GM21723 (cell line): ENCODE measurements around the gene ASTN2.

Experiments used
- ATAC-seq: cut with Tn5 transposase; IDR thresholded peaks from one replicate; pipeline ENCODE4 v1.9.1; 2021; ENCODE audit warnings: mild to moderate bottlenecking, moderate library complexity; ENCODE audit not compliant: unreplicated experiment

ASTN2 gene

GRCh38 chr9:117030254-117030768, 384.5 kb downstream of the ASTN2 start:
- ATAC-seq = no peak

- no peak for ATAC-seq
Measured at GRCh38 chr9:117029341-117029740, 385.5 kb downstream of the ASTN2 start.

- ATAC-seq = no peak
Measured at GRCh38 chr9:117028103-117028858, 386.6 kb downstream of the ASTN2 start.

- no peak for ATAC-seq
Measured at GRCh38 chr9:117021906-117022305, 393.0 kb downstream of the ASTN2 start.

- no peak for ATAC-seq
Measured at GRCh38 chr9:117018966-117019617, 395.8 kb downstream of the ASTN2 start.

- ATAC-seq = no peak
Measured at GRCh38 chr9:117017414-117017985, 397.4 kb downstream of the ASTN2 start.

GRCh38 chr9:117014061-117014460, 400.8 kb downstream of the ASTN2 start:
- ATAC-seq = no peak

- ATAC-seq = no peak
Measured at GRCh38 chr9:117013440-117013995, 401.3 kb downstream of the ASTN2 start.

GRCh38 chr9:117010061-117010460, 404.8 kb downstream of the ASTN2 start:
- ATAC-seq = no peak

GRCh38 chr9:117008876-117009275, 406.0 kb downstream of the ASTN2 start:
- ATAC-seq = no peak

GRCh38 chr9:117008461-117008860, 406.4 kb downstream of the ASTN2 start:
- no peak for ATAC-seq

GRCh38 chr9:117002686-117003085, 412.2 kb downstream of the ASTN2 start:
- ATAC-seq = no peak

- no peak for ATAC-seq
Measured at GRCh38 chr9:117000834-117001233, 414.0 kb downstream of the ASTN2 start.

GRCh38 chr9:117000196-117000723, 414.6 kb downstream of the ASTN2 start:
- no peak for ATAC-seq

GRCh38 chr9:116998305-116998704, 416.6 kb downstream of the ASTN2 start:
- no peak for ATAC-seq

- ATAC-seq = no peak
Measured at GRCh38 chr9:116992865-116993264, 422.0 kb downstream of the ASTN2 start.

GRCh38 chr9:116991051-116991450, 423.8 kb downstream of the ASTN2 start:
- no peak for ATAC-seq

GRCh38 chr9:116990592-116990991, 424.3 kb downstream of the ASTN2 start:
- no peak for ATAC-seq

- ATAC-seq = no peak
Measured at GRCh38 chr9:116987721-116988485, 427.0 kb downstream of the ASTN2 start.

- no peak for ATAC-seq
Measured at GRCh38 chr9:116986015-116986414, 428.8 kb downstream of the ASTN2 start.

- no peak for ATAC-seq
Measured at GRCh38 chr9:116985596-116985995, 429.3 kb downstream of the ASTN2 start.
